H1 (cell line): ENCODE results near the gene TBC1D16. TPM values are rescaled to one million over a fixed set of nuclear protein-coding genes. Genes with fewer than 3 reads are reported as not detected.

Experiments used
- CHD7 ChIP-seq: fragments of 300-600 bp; sonication (generic); IDR thresholded peaks from 2 replicates; pipeline ENCODE4 v1.7.1; 2012; ENCODE audit warnings: low read length, moderate library complexity, mild to moderate bottlenecking, inconsistent platforms; ENCODE audit not compliant: insufficient replicate concordance
- polyA plus RNA-seq, 7 experiments: library from polyadenylated mRNA; depleted of rRNA in 3 of 7; stranded (reverse) in 5 of 7; unstranded in 2 of 7; fragments of >200 nt in 5 of 7; fragments of 200-250 nt in 2 of 7; gene quantifications; 1 replicate in 5 of 7; 2 replicates in 1 of 7; 4 replicates in 1 of 7; pipeline versions ENCODE4 v1.2.1 to v1.2.3, GENCODE V29; 2011 to 2013; ENCODE audit warnings: missing spikeins in 2 of 7, mixed read lengths in 2 of 7
- total RNA-seq: library from RNA; stranded (reverse); fragmentation: NEBNext Ultra II Directional; extraction: Animal tissue kit (Norgen Biotek cat#: 25700); gene quantifications from 2 replicates; pipeline ENCODE4 v1.2.1, GENCODE V29; 2021

The TBC1D16 gene
- total and polyA plus RNA-seq, 2 of the 8 experiments (the other 6 are each of a cell fraction or from before 2014, with no cell fraction given) = 21.1 to 109 TPM

GRCh38 chr17:79887451-79887991 lies 148.2 kb downstream of the TBC1D16 start (continued):
- TF ChIP-seq CHD7 = no peak
